Stimulated activated CD4-positive, alpha-beta T cell treated with anti-CD3 and anti-CD28 coated beads, Interleukin-2, amount 100 ng/mL, for 24 hours (primary cell): ENCODE results near the gene NTNG1.

Source experiments
- DNase-seq, 2 donors: peaks; one replicate each; pipeline ENCODE4 v3.0.0-alpha.2; 2020

The NTNG1 gene

DNA sequence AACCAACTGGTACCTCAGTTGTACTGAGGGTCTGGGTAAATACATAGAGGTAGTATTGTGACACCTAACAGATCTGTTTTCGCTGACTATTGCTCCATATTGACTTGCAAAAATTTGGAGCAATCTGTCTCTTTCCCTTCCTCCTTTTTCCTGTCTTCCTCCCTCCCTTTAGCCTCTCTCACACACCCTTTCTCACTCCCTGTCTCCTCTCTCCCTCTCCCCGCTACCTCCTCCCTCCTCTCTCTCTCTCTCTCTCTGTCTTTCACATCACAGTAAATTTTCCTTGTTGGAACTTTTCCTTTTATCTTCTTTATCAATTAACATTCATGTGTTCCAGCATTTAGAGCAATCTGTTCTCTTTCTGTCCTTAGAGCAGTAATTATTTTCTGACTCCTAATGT lies 278.2 kb downstream of the NTNG1 start:
- DNase-seq, result no peak

- DNase-seq, result no peak
These were observed 282.1 kb downstream of the NTNG1 start for GRCh38 chr1:107422901-107423300.

GRCh38 chr1:107430540-107431228 lies 289.8 kb downstream of the NTNG1 start:
- DNase-seq, result peak in 1 of 2 donors; percentile 9

DNA sequence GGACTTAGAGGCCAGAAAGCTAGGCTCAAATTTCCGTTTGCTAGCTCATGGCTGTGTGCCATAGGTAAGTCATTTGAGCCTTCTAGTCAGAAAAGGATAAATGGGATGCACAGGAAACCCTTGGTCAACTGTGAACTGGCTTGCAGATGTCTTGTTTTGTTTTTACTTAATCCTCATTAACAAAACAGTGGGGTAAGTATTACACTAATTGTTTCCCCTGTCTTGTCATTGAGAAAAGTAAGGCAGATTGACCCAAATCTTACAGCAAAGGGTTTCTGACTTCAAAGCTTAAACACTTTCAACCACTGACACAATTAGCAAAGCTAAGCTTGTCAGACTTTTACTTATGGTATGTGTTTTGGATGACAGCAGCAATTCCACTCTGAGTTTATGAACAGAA lies 291.3 kb downstream of the NTNG1 start:
- DNase-seq, result no peak

- no peak for DNase-seq
These were observed 292.2 kb downstream of the NTNG1 start for GRCh38 chr1:107433068-107433467.

DNA sequence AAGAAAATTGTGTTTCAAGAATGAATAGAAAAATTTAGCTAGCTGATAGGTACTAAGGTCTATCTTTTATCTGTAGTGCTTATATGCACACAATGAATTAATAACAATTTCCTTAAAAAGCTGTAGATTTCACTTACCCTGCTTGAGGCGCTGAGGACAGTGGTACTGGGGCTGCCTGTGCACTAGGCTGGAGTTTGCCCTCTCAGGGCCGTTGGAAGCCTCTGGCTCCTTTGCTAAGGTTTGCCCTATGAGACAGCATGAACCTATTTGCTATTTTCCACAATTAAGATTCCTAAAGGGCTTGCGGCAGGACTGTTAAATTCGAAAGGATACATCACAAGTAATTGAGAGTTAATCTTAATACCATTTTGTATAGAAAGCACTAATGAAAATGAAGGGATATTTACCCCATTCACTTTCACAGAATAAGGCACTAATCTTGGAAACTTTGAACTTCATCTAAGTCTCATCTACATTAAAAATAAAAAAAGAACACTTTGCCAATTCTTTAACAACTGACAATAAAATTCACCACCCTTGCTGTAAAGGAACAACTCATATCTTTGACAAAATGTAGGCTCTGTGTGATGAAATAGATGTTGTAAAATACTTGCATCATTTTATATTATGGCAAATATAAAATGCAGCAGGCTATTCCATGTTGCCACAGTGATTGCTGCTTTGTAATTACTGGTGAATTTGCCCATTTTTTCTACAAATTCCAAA lies 293.0 kb downstream of the NTNG1 start:
- no peak for DNase-seq

- DNase-seq, result no peak
These were observed 293.5 kb downstream of the NTNG1 start for GRCh38 chr1:107434361-107434693.

DNA sequence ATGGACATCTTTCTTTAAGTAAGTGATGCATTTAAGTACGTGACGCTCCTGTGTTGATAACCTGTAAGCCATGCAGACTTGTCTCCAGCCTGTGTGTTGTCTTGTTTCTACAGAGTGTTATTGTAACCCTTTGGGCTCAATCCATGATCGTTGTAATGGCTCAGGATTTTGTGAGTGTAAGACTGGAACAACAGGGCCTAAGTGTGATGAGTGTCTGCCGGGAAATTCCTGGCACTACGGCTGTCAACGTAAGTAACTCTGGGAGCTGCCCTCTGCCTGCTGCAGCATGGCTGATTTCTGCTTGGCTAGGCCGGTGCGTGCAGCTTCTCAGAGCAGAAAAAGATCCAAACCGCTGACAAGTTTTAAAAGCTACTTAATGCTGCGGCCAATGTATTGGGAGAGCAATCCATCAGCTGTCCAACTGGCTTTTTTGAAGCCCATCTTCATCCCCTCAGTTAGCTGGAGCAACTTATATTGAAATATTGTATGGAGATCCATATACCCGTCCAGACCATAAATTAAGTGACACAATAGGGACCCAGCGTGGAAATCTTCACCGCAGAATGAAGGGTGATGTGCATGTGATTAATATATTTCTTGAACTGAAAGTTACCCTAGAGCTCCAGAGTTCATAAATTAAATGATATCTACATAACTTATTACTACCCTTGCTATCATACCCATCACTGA lies 295.9 kb downstream of the NTNG1 start:
- DNase-seq, result no peak

DNA sequence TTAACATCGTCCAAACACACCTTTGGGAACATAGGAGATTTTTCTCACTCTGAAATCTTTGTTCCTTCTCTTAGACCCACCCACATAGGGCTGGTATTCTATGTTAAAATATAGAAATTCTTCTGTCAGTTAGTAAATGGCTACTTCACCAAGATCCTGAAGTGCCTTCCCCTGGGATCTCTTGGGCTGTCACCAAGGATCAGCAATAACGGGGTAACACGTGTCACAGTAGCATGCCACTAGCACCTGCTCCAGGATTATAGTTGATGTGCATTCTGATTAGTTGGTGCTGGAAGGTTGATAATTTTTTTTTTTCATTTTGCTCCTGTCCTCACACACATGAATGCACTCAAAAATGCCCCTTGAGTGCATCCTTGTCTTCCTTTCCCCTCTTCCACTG lies 298.7 kb downstream of the NTNG1 start:
- no peak for DNase-seq

DNA sequence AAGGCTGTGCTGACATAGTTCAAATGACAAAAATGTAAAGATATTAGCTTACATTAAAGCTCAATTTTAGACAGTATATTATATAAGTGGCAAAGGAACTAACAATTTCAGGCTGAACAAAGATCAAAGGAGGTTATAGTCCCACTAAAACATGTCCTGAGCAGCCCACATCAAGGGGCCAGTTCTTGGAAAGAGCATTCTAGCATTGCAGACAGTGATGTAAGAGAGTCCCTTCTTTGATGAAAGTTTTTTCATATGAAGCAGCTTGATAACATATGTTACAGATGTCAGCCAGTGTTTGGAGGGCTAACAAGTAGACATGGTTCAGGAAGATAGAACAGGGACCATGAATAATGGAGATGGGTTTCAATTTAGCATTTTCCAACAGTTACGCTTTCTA lies 301.7 kb downstream of the NTNG1 start:
- DNase-seq, result no peak

- DNase-seq, result no peak
These were observed 302.2 kb downstream of the NTNG1 start for GRCh38 chr1:107443027-107443426.

DNA sequence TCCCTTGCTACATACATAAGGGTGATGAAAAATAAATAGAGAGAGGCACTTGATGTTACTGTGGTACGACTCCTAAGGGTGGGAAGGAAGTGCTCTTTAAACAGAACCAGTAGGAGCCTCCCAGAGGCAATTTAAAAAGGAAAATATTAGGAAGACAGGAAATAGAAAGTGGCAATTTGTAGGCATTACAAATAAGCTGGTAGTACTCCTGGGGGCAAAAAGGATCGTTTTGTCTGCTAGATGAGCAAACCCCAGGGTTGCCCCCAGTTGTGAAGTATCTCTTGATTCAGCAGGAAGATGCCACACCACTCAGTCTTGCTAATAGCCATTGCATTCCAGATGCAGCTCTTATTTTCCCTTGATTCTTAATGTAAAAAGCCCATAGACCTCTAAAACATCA lies 303.0 kb downstream of the NTNG1 start:
- no peak for DNase-seq

DNA sequence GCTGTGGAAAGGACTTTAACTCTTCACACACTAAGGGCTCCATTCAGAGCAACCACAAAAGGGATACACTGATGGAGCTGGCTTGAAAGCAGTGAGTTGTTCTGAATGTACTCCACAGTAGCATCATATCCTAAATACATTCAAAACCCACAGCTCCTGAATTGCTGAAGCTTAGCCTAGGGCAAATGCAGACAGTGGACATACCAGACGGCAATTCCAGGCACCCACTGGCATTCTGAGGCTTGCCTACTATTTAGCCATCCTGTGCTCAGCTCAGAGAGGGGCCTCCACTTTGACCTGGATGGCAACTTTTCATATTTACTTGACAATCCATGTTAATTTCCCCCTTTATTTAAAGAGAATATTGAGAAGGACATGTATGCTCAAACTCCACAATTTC lies 303.5 kb downstream of the NTNG1 start:
- DNase-seq, result no peak

DNA sequence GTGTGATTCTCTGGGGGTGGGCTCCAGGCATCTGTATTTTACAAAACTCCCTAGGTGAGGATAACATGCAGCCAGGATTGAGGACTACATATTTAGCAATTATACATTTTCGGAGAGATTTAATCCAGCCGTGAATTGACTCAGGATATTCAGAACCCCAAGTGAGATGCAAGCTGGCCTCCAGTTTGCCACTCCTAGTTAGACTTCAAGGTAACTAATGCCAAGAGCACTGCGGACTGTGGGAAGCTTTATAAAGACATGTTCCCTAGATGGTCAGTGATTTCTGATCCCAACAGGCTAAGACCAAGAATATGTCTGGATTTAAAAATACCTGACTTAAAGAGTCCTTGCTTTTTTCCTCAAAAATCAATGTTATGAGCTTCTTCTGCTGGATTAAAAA lies 308.5 kb downstream of the NTNG1 start:
- DNase-seq, result no peak

DNA sequence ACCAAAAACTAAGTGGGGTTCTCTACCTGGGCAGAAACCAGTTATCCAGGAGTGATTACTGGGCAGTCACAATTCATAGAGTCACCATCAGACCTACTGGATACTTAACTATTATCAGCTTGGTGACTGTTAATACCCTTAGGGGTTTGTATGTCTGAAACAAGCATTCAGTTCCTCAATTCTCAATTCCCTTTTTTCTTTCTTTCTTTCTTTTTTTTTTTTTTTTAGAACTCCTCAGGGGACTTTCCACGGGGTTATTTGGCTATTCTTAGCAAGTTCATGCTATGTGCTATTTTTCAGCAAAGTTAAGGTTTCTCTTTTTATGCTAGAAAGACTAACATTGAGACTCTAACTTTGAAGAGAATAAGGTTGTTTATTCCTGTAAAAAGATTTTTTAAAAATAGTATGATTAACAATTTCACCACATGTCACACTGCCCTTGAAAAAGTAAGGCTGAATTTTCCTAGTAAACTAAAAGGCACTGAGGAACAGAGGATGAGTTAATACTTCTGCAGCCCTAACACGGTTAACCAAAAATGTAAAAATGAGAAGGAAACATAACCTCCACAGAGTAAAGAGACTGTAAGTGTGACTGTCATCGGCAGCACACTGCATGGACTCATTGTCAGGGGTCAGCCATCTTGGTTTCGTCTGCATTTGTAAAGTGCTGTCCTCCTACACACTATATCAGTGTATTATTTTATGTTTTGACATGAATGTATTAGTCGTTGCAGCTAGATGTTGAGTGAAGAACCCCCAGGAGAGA lies 310.2 kb downstream of the NTNG1 start:
- no peak for DNase-seq

DNA sequence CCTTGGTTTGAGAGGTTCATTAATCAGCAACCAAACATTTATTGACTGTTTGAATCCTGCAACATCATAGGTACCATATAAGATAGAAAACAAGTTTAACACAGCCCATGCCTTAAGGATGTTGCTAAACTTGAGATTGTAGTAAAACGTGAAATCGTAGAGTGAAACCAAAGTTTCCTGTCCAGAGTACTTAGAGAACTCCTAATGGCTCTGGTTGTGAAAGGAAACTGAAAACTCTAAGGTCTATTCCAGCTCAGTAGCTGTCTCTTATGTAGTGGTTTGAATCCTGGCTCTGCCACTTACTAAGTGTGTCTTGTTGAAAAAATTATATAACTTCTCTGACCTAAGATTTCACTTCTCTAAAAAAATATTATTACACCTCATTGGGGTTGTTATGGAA lies 310.9 kb downstream of the NTNG1 start:
- DNase-seq, result no peak

DNA sequence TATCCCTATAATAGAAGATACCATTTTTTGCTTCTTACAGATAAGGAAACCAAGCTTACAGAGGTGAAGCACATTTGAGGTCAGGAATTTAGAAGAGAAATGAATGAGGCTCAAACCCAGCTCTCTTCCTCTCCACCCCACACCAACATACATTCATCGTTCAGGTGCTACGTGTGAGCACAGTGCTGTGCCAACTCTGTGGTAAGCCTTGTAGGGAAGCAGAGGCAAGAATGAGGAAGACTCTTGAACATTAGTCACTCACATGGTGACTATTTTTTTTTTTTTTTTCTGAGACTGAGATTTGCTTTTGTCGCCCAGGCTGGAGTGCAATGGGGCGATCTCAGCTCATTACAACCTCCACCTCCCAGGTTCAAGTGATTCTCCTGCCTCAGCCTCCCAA lies 314.0 kb downstream of the NTNG1 start:
- DNase-seq, result no peak

DNA sequence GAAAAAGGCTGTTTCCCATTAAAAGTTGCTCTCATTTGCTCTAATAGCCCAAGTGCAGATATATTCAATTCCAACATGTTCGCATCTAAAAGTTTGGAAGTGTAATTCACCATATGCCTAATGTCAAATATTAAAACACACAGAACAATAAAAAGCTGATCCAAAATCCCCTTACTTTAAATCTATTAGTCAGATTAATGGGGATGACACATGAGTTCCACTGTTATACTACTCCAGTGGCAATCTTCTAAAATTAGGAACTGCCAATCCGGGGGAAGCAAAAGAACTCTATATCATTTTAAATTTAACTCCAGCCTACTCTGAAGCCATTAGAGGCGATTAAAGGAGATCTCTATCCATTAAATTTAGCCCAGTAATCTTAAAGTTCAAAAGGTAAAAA lies 317.1 kb downstream of the NTNG1 start:
- no peak for DNase-seq

DNA sequence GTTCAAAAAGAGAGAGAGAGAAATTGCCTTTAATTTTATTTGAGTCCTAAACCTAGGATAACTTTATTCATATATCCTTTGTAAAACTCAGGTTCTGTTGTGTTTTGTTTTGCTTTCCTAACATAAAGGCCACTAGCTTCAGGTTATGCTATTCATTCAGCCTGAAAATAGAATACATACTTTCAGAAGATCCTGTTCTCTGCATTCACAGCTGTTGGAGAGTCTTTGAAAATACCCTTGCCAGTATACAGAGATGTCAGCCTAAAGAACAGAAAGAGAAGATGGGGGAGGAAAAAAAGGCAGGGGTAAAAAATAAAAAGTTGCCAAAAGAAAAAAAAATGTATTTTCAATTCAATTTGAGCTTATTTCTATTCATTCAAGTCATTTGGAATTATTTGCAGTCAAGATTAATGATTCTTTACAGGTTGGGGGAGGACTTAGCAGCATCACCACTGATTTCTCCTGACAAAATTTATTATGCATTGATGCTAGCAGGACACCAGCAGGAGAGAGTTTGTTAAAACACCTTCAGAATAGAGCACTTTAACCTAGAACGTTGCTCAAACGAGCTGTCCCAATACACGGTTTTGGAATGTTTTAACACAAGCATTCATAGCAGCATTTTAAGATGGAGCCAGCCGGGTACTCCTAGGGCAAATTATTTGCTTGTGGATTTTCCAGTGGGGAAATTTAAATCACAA lies 318.5 kb downstream of the NTNG1 start:
- no peak for DNase-seq

- DNase-seq, result no peak
These were observed 319.2 kb downstream of the NTNG1 start for GRCh38 chr1:107460035-107460434.

GRCh38 chr1:107464827-107465226 lies 324.0 kb downstream of the NTNG1 start:
- no peak for DNase-seq

DNA sequence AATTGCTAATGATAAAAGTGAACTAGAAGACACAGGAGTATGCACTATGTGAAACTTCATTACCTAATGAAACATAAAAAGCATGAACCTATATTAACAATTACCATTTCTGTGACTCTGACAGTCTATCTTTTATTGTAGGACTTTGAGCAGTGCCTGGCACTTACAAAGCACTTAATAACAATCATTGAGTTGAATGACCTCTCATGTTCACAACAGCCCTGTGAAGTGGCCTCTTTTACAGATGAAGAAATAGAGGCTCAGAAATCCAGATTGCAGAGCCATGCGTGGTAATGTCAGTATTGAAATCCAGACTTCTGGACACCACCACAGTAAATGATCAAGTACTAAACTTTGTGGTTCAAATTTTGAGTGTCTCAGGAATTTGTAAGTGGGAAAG lies 326.4 kb downstream of the NTNG1 start:
- no peak for DNase-seq

DNA sequence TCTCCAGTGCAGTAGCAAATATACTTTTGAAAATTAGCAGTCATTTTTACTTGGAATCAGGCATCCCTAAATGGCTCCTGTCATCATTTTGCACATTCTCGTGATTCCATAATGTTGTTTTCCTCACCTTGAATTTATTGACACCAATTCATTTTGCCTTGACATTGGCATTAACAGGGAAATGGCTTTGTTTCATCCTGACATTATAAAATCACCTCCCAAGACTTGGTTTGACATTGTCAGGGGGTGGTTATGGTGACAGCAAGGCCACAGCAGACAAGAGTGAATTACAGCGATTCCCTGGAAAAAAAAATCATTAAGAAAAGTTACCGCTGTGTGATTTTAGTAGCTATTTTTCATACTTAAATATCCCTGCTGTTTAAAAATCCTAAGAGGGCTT lies 327.0 kb downstream of the NTNG1 start:
- no peak for DNase-seq
